ENCODE results near the gene CEP72. TPM values are rescaled to one million over a fixed set of nuclear protein-coding genes. Genes with fewer than 3 reads are reported as not detected.

Gene CEP72
- total and polyA plus RNA-seq, 2 donors (not counting 1 experiment from before 2014, with no cell fraction given), result 7.7 to 32.9 TPM

DNA sequence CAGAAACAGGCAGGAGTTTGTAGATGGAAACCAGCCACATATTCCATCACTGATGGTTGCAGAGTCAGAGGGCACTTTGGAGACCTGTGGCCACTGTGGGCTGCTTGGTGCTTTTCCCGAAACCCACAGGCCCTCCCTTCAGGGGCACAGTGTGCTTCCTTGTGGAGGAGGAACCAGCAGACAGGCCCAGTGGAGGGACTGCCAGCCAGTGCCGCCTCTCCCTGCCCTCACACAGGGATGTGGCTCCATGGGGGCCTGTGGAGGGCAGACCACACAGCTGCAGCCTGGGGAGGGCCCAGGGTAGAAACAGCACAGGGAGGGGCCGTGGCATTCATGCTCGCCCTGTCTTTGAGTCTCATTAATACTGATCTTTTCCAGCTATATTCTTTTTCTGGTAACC lies 35.2 kb downstream of the CEP72 start:
- CTCF ChIA-PET, result no interaction called here
- H3K27me3 ChIP-seq (replicated peaks in 1 of 4; ENCODE audit: control extremely low read depth in 1 of 4, control insufficient read depth in 3 of 4, insufficient read depth in 4 of 4, low read length in 3 of 4), result no peaks in the 10 kb centered on the region
- H3K9ac ChIP-seq (ENCODE audit: low read length), result no peak overlapping the region
- H4K20me1 ChIP-seq (ENCODE audit: control insufficient read depth, insufficient read depth, low read length, poor library complexity, severe bottlenecking), result no peaks in the 10 kb centered on the region
- no peak overlapping the region for H3K4me2 ChIP-seq (replicated peaks; ENCODE audit: low read depth, low read length, poor library complexity, severe bottlenecking)
- DNase-seq (no peak), ATAC-seq (ENCODE audit: low read depth) (no peak)
- H3K4me1 Mint-ChIP-seq, result peaks cover 17% of the 10 kb centered on the region
- POLR2A ChIA-PET, result no interaction called here
- no peak overlapping the region for H3K4me3 Mint-ChIP-seq
- H3K79me2 ChIP-seq (ENCODE audit: control insufficient read depth, insufficient read depth, low read length), result no peaks in the 10 kb centered on the region
- no peaks in the 10 kb centered on the region for H3K9me3 Mint-ChIP-seq (ENCODE audit: insufficient read depth)
- H3K9me3 ChIP-seq (ENCODE audit: control extremely low read depth in 1 of 3, control insufficient read depth in 2 of 3, insufficient read depth in 1 of 3, low read length in 2 of 3), result peaks cover 0 to 17% (median 0%) of the 10 kb centered on the region in 3 donors
- no peak overlapping the region for H2AFZ ChIP-seq (ENCODE audit: insufficient read depth, low read depth, low read length, poor library complexity, severe bottlenecking)
- no peak for TF ChIP-seq EZH2 (IDR thresholded peaks at IDR 0.05; ENCODE audit: borderline replicate concordance, insufficient read depth, low read depth, low read length, poor library complexity, severe bottlenecking)
- TF ChIP-seq, protein P1, sequence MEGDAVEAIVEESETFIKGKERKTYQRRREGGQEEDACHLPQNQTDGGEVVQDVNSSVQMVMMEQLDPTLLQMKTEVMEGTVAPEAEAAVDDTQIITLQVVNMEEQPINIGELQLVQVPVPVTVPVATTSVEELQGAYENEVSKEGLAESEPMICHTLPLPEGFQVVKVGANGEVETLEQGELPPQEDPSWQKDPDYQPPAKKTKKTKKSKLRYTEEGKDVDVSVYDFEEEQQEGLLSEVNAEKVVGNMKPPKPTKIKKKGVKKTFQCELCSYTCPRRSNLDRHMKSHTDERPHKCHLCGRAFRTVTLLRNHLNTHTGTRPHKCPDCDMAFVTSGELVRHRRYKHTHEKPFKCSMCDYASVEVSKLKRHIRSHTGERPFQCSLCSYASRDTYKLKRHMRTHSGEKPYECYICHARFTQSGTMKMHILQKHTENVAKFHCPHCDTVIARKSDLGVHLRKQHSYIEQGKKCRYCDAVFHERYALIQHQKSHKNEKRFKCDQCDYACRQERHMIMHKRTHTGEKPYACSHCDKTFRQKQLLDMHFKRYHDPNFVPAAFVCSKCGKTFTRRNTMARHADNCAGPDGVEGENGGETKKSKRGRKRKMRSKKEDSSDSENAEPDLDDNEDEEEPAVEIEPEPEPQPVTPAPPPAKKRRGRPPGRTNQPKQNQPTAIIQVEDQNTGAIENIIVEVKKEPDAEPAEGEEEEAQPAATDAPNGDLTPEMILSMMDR (IDR thresholded peaks at IDR 0.05), result no peak
- H3K27me3 Mint-ChIP-seq, result no peaks in the 10 kb centered on the region
- peaks cover 10 to 16% of the 10 kb centered on the region in 2 donors for H3K4me1 ChIP-seq (ENCODE audit: control insufficient read depth in 2 of 2, insufficient read depth in 2 of 2, low read length in 2 of 2)
- no peak overlapping the region for H3K4me3 ChIP-seq (ENCODE audit: control extremely low read depth in 1 of 5, extremely low read depth in 1 of 5, insufficient read depth in 1 of 5, low read depth in 2 of 5, low read length in 4 of 5)
- peaks cover 0 to 23% of the 10 kb centered on the region in 2 experiments for H3K36me3 ChIP-seq (replicated peaks in 1 of 2; ENCODE audit: control extremely low read depth in 1 of 2, control insufficient read depth in 1 of 2, extremely low read depth in 1 of 2, insufficient read depth in 2 of 2, low read length in 1 of 2)
- WGBS (ENCODE audit: insufficient coverage), result 100% methylated on average over 2 of the region's 4 CpGs
- no peak overlapping the region for H3K27ac ChIP-seq (ENCODE audit: low read length in 2 of 2)
- intact Hi-C loops (cut with micrococcal nuclease), result no loop called here
- no peak overlapping the region for H3K27ac Mint-ChIP-seq

DNA sequence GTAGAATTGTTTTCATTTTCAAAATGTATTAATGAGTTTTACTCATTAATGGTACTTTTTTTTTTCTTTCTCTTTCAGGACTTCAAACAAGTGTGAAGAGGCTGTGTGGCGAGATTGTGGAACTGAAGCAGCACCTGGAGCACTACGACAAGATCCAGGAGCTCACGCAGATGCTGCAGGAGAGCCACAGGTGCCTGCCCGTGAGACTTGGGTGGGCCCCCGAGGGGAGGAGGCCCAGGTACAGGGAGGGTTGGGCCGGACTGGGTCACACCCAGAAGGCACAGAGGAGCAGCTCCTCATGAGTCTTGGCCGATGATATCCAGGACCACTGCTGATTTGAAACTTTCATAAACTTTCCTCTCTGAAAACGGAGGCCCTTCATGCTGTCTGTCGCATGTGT lies 35.6 kb downstream of the CEP72 start:
- H3K79me2 ChIP-seq (ENCODE audit: control insufficient read depth, insufficient read depth, low read length), result no peaks in the 10 kb centered on the region
- H3K36me3 ChIP-seq (replicated peaks in 1 of 2; ENCODE audit: control extremely low read depth in 1 of 2, control insufficient read depth in 1 of 2, extremely low read depth in 1 of 2, insufficient read depth in 2 of 2, low read length in 1 of 2), result peaks cover 0 to 26% of the 10 kb centered on the region in 2 experiments
- ChIA-PET POLR2A (no interaction called here), CTCF (no interaction called here)
- DNase-seq (no peak), ATAC-seq (ENCODE audit: low read depth) (no peak)
- 98% methylated on average over 8 of the region's 9 CpGs for WGBS (ENCODE audit: insufficient coverage)
- no peaks in the 10 kb centered on the region for H3K27me3 Mint-ChIP-seq
- peaks cover 10 to 16% of the 10 kb centered on the region in 2 donors for H3K4me1 ChIP-seq (ENCODE audit: control insufficient read depth in 2 of 2, insufficient read depth in 2 of 2, low read length in 2 of 2)
- H3K4me2 ChIP-seq (replicated peaks; ENCODE audit: low read depth, low read length, poor library complexity, severe bottlenecking), result no peak overlapping the region
- no peak overlapping the region for H3K4me3 ChIP-seq (ENCODE audit: control extremely low read depth in 1 of 5, extremely low read depth in 1 of 5, insufficient read depth in 1 of 5, low read depth in 2 of 5, low read length in 4 of 5)
- H3K4me3 Mint-ChIP-seq, result no peak overlapping the region
- H3K9me3 Mint-ChIP-seq (ENCODE audit: insufficient read depth), result no peaks in the 10 kb centered on the region
- H4K20me1 ChIP-seq (ENCODE audit: control insufficient read depth, insufficient read depth, low read length, poor library complexity, severe bottlenecking), result no peaks in the 10 kb centered on the region
- TF ChIP-seq EZH2 (IDR thresholded peaks at IDR 0.05; ENCODE audit: borderline replicate concordance, insufficient read depth, low read depth, low read length, poor library complexity, severe bottlenecking), result no peak
- TF ChIP-seq, protein P1 (IDR thresholded peaks at IDR 0.05), result no peak
- peaks cover 17% of the 10 kb centered on the region for H3K4me1 Mint-ChIP-seq
- intact Hi-C loops (cut with micrococcal nuclease), result no loop called here
- peaks cover 0 to 17% (median 0%) of the 10 kb centered on the region in 3 donors for H3K9me3 ChIP-seq (ENCODE audit: control extremely low read depth in 1 of 3, control insufficient read depth in 2 of 3, insufficient read depth in 1 of 3, low read length in 2 of 3)
- H3K9ac ChIP-seq (ENCODE audit: low read length), result no peak overlapping the region
- H3K27ac ChIP-seq (ENCODE audit: low read length in 2 of 2), result no peak overlapping the region
- H2AFZ ChIP-seq (ENCODE audit: insufficient read depth, low read depth, low read length, poor library complexity, severe bottlenecking), result no peak overlapping the region
- H3K27me3 ChIP-seq (replicated peaks in 1 of 4; ENCODE audit: control extremely low read depth in 1 of 4, control insufficient read depth in 3 of 4, insufficient read depth in 4 of 4, low read length in 3 of 4), result no peaks in the 10 kb centered on the region
- no peak overlapping the region for H3K27ac Mint-ChIP-seq

Measured in B cell (primary cell).